ENCODE measurements around the gene FBXL5.

Gene FBXL5

DNA sequence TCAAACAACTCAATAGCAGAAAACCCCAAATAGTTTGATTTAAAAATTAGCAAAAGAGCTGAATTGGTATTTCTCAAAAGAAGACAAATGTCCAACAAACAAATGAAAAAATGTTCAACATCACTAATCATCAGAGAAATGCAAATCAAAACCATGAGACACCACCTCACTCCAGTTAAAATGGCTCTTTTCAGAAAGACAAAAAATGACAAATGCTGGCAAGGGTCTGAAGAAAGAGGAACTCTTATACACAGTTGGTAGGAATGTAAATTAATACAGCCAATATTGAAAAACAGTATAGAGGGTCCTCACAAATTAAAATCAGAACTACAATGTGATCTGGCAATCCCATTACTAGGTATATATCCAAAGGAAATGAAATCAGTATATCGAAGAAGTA lies 70.4 kb downstream of the FBXL5 start:
- H3K27me3 Mint-ChIP-seq (ENCODE audit: low read depth) = no peaks in the 10 kb centered on the region
- no peaks in the 10 kb centered on the region for H3K9me3 Mint-ChIP-seq
- no peaks in the 10 kb centered on the region for H3K4me1 Mint-ChIP-seq (ENCODE audit: low read depth)
- no peak overlapping the region for H3K27ac Mint-ChIP-seq
- no peak overlapping the region for H3K4me3 Mint-ChIP-seq
- no peaks in the 10 kb centered on the region for H3K36me3 Mint-ChIP-seq (ENCODE audit: low read depth)

DNA sequence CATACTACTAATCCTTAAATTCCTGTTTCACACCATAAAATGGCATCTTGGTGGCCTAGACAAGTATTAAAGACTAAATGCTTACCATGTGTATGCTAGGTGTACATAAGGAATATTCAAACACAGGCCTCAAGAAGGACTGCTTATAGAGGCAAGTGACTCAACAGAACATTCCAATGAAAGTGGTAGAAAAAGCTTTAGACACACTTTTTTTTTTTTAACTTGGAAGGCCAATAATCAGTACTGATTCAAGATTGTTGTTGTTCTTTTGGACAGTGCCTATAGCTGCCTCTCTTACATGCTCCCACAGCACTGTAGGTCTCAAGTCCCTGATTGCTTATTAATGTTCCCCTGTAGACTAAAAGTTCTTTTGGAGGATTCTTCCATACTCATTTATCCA lies 77.6 kb downstream of the FBXL5 start:
- H3K27ac Mint-ChIP-seq = no peak overlapping the region
- no peaks in the 10 kb centered on the region for H3K9me3 Mint-ChIP-seq
- H3K36me3 Mint-ChIP-seq (ENCODE audit: low read depth) = no peaks in the 10 kb centered on the region
- no peaks in the 10 kb centered on the region for H3K27me3 Mint-ChIP-seq (ENCODE audit: low read depth)
- H3K4me3 Mint-ChIP-seq = no peak overlapping the region
- no peaks in the 10 kb centered on the region for H3K4me1 Mint-ChIP-seq (ENCODE audit: low read depth)

DNA sequence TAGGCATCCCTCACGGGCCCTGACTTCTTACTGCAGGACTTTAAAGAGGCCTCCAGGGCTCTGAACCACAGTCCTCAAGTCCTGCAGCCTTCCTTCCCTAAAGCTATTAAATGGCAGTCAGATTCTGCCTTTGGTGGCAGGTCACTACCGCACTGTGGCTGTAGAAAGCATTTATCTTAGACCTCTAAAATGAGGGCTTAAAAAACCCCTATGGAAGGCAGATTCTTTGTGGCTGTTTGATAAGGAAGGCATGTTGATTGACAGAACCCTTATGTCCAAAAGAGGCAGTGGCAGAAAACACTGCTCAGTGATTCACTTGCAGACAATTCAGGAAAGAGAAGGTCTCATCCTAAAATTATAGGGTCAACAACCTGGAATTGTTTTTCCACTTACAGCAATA lies 79.2 kb downstream of the FBXL5 start:
- Mint-ChIP-seq H3K27ac (no peak overlapping the region), H3K4me3 (no peak overlapping the region), H3K36me3 (ENCODE audit: low read depth) (no peaks in the 10 kb centered on the region), H3K27me3 (ENCODE audit: low read depth) (no peaks in the 10 kb centered on the region), H3K9me3 (no peaks in the 10 kb centered on the region), H3K4me1 (ENCODE audit: low read depth) (no peaks in the 10 kb centered on the region)

DNA sequence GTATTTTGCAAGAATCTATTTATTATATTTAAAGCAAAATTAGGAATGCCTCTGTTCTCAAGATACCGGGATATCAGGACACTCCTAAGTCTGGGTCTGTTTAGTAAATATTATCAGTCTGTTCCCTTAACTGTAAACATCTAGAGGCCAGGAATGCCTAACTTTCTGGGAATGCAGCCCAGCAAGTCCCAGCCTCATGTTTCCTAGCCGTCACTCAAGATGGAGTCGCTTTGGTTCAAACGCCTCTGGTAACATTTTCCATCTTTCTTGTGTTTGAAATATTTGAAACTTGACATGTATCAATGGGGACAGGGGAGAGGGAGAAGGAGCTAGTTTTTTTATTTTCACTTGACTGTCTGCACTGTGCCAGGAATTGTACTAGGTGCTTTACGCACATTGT lies 85.4 kb downstream of the FBXL5 start:
- H3K36me3 Mint-ChIP-seq (ENCODE audit: low read depth) = peaks cover 2% of the 10 kb centered on the region

DNA sequence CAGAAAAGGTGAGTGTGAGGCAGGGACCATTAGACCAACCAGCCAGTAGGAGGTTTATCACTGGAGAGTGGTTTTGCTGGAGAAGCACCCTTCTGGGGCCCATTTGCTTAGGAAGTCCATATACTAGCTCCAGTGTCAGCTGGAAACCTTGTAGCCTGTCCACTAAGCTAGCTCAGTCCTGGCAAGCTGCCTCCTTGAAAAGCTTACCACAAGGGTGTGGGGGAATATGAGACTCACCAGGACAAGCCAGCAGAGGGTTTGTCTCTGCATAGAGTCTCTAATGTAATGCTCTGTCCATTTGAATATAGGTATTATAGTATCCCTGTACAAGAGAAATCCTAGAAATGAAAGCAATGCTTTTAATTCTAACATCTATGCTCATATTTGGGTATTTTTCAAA lies 86.3 kb downstream of the FBXL5 start:
- Mint-ChIP-seq H3K9me3 (no peaks in the 10 kb centered on the region), H3K4me3 (no peak overlapping the region), H3K4me1 (ENCODE audit: low read depth) (no peaks in the 10 kb centered on the region), H3K27me3 (ENCODE audit: low read depth) (no peaks in the 10 kb centered on the region), H3K36me3 (ENCODE audit: low read depth) (peaks cover 2% of the 10 kb centered on the region), H3K27ac (no peak overlapping the region)

More for the DNA sequence above, 85.4 kb downstream of the FBXL5 start:
- H3K27me3 Mint-ChIP-seq (ENCODE audit: low read depth) = no peaks in the 10 kb centered on the region
- H3K4me3 Mint-ChIP-seq = no peak overlapping the region
- H3K4me1 Mint-ChIP-seq (ENCODE audit: low read depth) = no peaks in the 10 kb centered on the region
- H3K9me3 Mint-ChIP-seq = no peaks in the 10 kb centered on the region
- no peak overlapping the region for H3K27ac Mint-ChIP-seq

DNA sequence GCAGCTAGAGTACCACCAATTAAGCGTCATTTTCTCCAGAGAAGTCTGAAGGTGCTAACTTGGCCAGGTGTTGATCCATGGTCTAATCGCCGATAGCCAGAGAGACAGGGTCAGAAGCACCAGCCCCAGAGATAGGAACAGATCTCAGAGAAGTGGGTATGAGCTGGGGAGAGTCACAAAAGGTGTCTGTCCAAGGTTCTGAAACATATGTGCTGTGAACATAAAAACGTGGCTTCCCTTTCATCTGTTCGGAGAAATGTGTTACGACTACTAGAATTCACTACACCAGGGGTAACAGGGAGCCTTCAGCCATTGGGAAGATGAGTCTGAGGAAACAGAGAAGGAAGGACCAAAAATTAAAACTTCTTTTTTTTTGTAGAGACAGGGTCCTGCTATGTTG lies 91.3 kb downstream of the FBXL5 start:
- no peaks in the 10 kb centered on the region for H3K4me1 Mint-ChIP-seq (ENCODE audit: low read depth)
- no peaks in the 10 kb centered on the region for H3K27me3 Mint-ChIP-seq (ENCODE audit: low read depth)
- no peaks in the 10 kb centered on the region for H3K9me3 Mint-ChIP-seq
- no peak overlapping the region for H3K4me3 Mint-ChIP-seq
- H3K36me3 Mint-ChIP-seq (ENCODE audit: low read depth) = peaks cover 2% of the 10 kb centered on the region
- no peak overlapping the region for H3K27ac Mint-ChIP-seq

DNA sequence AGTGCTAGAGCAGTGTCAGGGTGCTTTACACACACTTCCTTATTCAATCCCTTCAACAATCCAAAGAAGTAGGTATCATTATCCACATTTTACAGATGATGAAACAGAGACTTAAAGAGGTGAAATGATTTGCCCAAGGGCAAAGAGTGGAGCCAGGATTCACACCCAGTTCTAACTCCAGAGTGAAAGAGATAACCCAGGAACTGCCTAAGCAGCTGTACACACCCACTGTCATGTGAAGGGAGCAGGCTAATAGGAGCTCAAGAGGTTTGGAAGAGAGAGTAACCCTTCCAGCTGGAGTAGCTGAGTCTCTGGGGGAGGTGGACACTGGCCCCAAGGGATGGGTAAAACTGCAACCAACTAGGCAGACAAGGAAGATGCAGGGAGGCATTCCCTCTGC lies 92.5 kb downstream of the FBXL5 start:
- H3K27me3 Mint-ChIP-seq (ENCODE audit: low read depth) = no peaks in the 10 kb centered on the region
- H3K9me3 Mint-ChIP-seq = no peaks in the 10 kb centered on the region
- no peaks in the 10 kb centered on the region for H3K4me1 Mint-ChIP-seq (ENCODE audit: low read depth)

DNA sequence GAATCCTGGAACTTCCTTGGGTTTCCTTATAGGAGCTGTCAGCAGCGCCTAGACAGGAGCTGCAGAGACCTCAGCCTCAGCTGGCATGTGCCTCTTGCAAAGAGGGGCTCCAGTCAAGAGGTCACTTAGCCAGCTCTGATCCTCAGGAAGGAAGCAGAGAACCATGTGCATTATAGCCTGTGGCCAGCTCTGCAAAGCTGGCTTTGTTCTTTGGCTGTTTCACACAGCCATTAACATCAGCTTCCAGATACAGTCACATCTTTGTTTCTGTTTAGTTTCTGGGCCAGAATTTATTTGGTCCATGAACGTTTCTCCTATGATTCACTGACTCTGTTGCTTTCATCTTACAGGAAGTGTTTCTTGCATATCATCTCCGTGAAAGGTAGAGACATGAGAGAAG lies 93.0 kb downstream of the FBXL5 start:
- Mint-ChIP-seq H3K27ac (no peak overlapping the region), H3K9me3 (no peaks in the 10 kb centered on the region), H3K4me1 (ENCODE audit: low read depth) (no peaks in the 10 kb centered on the region), H3K4me3 (no peak overlapping the region), H3K27me3 (ENCODE audit: low read depth) (no peaks in the 10 kb centered on the region), H3K36me3 (ENCODE audit: low read depth) (no peaks in the 10 kb centered on the region)

More for the DNA sequence above, 92.5 kb downstream of the FBXL5 start:
- H3K27ac Mint-ChIP-seq = no peak overlapping the region
- no peaks in the 10 kb centered on the region for H3K36me3 Mint-ChIP-seq (ENCODE audit: low read depth)
- no peak overlapping the region for H3K4me3 Mint-ChIP-seq

DNA sequence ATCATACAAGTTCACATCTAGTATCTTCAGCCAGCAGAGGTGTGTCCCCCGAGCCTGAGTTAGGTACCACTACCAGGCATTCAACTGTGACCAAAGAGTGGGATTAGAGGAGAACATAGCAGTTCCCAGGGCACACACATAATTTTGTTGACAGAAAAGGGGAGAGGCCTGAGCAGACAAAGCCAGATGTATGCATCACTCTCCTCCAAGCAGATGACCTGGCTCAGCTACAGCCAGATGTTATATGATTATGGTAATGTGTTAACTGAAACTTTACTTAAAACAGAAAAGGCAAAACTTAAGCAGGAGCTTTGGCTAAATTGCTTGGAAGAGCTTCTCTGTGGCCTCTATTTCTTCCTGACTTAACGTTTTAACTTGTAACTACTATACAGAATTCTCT lies 96.6 kb downstream of the FBXL5 start:
- Mint-ChIP-seq H3K9me3 (no peaks in the 10 kb centered on the region), H3K27ac (no peak overlapping the region), H3K36me3 (ENCODE audit: low read depth) (no peaks in the 10 kb centered on the region), H3K27me3 (ENCODE audit: low read depth) (no peaks in the 10 kb centered on the region), H3K4me1 (ENCODE audit: low read depth) (no peaks in the 10 kb centered on the region), H3K4me3 (no peak overlapping the region)

DNA sequence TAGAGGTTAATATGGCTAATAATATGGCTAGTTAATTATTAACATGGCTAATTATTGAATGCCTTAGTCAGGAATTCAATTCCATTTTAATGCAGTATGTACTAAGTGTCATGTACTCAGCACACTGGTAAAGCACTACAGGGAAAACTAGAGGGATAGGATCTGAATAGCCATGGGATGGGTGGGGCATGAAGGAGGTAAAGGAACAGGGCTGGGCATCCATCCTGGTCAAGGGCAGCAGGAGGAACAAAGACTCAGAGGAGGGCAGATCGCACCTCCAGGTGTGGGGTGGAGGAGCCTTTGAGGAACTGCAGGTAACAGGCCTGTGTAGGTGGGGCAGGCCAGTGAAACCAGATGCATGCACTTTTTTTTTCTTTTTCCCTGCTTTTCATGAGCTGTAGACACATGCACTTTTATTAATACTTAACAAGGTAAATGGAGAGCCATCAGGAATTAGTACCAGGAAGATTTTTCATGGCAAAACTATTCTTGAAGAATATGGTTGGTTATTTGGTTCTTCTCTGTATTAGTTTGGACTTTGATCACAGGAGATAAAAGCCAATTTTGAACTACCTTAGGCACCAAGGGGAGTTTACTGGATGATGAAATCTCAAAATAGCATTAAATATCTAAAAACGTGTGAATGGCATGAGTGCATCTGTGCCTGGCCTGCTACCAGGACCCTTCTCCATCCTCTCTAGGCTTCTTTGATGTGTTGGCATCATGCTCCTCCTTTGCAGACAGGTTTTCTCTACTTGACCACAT lies 97.2 kb downstream of the FBXL5 start:
- H3K9me3 Mint-ChIP-seq = no peaks in the 10 kb centered on the region
- no peaks in the 10 kb centered on the region for H3K27me3 Mint-ChIP-seq (ENCODE audit: low read depth)
- no peak overlapping the region for H3K27ac Mint-ChIP-seq
- H3K4me3 Mint-ChIP-seq = no peak overlapping the region
- H3K36me3 Mint-ChIP-seq (ENCODE audit: low read depth) = no peaks in the 10 kb centered on the region
- no peaks in the 10 kb centered on the region for H3K4me1 Mint-ChIP-seq (ENCODE audit: low read depth)

DNA sequence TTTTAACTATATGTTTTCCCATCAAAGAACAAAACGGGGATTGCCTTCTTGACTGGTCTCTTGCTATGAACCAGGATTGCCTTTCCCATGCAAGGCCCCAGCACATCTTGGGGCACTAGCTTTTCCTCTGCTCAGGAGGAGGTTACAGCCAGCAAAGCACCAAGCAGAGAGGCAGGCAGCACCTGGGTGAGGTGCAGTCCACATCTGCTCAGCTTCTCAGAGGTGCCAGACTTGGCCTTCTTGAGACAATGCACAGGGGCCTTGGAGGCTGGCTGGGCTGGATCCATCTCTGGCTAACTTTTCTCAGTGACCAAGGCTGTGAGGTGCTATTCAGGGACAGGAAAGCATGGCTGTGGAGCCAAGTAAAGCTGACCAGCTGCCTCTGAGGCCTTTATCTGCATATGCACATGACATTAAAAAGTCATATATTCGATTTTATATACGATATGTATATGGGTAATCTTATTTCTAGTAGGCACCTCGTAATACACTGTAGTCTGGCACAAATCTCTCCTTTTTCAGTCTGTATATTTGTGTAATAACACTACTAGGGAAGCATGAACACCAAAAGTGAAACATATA lies 98.6 kb downstream of the FBXL5 start:
- H3K9me3 Mint-ChIP-seq = no peaks in the 10 kb centered on the region
- no peak overlapping the region for H3K27ac Mint-ChIP-seq
- no peak overlapping the region for H3K4me3 Mint-ChIP-seq
- no peaks in the 10 kb centered on the region for H3K27me3 Mint-ChIP-seq (ENCODE audit: low read depth)
- no peaks in the 10 kb centered on the region for H3K4me1 Mint-ChIP-seq (ENCODE audit: low read depth)
- H3K36me3 Mint-ChIP-seq (ENCODE audit: low read depth) = no peaks in the 10 kb centered on the region
